GM12872 (cell line): ENCODE measurements around the gene ACY1.

Experiments
- TF ChIP-seq, protein P1 (sequence below): IDR thresholded peaks from 3 replicates; pipeline ENCODE4 v1.5.1; 2011; ENCODE audit warnings: low read depth, mild to moderate bottlenecking, low read length, moderate library complexity; ENCODE audit not compliant: insufficient read depth

Gene ACY1

DNA sequence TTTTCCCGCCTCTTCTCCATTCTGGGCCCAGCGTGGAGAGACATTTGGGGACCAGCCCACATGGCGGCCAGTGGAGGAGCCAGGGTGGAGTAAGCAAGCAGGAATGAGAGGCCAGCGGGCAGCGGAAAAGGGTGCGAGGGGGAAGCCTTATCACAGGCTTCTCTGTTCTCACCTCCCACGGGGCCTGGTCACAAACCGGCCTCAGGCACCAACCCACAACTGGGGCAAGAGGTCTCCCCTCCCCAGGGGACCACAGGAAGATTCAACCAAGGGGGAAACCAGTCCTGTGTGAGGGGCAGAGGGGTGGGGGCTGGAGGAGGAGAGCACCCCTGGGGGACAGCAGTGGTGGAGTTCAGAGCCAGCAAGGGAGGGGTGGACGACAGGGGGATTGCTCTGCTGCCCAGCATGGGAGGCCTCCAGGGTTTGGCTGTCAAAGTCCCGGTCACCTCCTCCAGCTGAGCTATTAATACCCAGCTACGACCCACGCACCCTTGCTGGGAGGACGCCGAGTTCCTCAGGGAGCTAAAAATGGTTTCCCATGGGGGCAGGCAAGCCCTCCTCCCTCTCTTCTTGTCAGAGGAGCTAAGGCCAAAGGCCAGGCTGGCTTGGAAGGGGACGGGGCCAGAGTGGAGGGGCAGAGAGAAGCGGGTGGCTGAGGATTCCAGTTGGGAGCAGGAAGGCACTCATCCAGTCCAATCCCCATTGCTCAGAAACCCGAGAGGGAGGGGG is 36.2 kb downstream of the ACY1 start:
- TF ChIP-seq, protein P1, sequence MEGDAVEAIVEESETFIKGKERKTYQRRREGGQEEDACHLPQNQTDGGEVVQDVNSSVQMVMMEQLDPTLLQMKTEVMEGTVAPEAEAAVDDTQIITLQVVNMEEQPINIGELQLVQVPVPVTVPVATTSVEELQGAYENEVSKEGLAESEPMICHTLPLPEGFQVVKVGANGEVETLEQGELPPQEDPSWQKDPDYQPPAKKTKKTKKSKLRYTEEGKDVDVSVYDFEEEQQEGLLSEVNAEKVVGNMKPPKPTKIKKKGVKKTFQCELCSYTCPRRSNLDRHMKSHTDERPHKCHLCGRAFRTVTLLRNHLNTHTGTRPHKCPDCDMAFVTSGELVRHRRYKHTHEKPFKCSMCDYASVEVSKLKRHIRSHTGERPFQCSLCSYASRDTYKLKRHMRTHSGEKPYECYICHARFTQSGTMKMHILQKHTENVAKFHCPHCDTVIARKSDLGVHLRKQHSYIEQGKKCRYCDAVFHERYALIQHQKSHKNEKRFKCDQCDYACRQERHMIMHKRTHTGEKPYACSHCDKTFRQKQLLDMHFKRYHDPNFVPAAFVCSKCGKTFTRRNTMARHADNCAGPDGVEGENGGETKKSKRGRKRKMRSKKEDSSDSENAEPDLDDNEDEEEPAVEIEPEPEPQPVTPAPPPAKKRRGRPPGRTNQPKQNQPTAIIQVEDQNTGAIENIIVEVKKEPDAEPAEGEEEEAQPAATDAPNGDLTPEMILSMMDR, result no peak

DNA sequence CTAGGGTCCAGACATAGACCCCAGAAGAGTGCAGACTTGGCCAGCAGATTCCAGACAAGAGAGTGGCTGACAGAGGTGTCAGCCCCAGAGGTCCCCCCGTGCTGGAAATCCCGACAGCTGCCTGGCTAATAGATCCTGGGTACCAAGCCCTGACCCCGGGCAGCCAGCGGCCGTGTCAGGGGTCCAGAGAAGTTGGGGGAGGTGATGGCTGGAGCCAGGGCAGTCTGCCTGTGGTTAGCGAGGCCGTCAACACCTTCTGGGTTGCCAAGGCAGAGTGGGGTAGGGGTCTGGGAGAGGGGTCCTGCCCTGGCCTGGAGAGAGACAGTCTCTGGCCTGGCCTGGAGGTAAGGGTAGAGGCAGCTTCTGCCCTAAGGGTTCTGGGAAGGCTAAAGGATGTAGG is 37.5 kb downstream of the ACY1 start:
- TF ChIP-seq, protein P1, result no peak

DNA sequence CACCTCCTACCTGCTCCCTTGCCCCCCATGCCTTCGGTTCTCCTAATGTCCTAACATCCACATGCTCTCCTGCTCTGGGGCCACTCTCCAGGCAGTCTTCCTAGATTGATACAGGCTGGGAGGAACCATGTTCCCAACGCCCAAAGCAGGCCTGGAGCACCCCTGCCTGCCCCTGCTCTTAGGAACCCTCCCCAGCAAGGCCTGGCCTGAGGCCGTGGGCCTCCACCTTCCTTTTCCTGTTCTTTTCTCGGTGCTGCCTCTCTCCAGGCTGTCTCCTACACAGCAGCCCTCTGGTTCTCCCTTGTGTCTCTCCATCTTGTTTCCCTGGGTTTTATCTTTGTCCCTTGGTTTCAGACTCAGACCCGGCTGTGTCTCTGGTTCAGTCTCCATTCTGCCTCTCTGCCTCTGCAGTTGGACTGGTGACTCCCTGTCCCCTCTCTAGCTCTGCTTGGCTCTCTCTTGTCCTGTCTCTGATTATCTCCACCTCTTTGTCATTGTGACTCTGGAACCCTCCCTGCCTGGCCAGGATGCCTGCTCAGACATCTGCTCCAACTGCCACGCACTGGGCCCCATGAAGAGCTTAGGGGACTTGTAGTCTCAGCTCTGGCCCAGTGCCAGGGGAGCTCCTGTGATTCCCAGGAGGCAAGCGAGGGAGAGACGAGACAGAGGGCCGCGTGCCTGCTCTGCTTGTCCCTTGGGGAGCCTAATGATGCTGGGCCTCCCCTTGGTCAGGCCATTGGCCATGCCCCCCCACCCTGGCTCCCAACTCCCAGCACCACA is 38.3 kb downstream of the ACY1 start:
- TF ChIP-seq, protein P1, result no peak

DNA sequence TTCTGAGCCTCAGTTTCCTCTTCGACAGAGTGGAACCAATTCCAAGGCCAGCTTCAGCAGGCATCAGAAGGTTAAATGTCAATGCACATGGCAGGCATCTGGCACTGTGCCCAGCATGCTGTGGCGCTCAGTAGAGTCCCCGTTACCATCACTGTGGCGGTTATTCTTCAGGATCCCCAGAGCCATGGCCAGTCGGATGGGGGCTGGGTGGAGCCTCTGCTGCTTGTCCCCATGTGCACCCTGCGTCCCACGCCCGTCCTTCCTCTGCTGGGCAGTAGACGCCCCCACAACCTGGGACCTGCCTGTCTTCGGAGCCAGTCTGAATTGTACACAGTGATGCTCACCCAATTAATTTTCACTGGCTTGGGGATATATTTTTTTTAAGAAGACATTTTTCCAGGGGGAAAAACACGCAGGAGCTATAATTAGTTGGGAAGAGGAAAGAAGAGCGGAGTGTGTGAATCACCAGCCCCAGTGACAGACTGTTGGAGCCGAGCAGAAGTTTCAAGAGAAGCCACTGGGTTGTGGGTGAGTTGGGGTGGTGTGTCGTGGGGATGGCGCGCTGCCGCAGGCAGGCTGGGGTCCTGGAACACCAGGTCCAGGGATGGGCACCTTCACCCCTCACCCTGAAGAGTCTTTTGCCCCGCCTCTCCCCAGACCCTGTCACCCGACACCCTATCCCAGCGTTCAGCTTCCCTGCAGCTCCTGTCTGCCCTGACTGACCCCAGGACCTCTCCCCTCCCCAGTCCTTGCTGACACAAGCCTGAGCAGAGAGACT is 39.2 kb downstream of the ACY1 start:
- TF ChIP-seq, protein P1, result no peak

DNA sequence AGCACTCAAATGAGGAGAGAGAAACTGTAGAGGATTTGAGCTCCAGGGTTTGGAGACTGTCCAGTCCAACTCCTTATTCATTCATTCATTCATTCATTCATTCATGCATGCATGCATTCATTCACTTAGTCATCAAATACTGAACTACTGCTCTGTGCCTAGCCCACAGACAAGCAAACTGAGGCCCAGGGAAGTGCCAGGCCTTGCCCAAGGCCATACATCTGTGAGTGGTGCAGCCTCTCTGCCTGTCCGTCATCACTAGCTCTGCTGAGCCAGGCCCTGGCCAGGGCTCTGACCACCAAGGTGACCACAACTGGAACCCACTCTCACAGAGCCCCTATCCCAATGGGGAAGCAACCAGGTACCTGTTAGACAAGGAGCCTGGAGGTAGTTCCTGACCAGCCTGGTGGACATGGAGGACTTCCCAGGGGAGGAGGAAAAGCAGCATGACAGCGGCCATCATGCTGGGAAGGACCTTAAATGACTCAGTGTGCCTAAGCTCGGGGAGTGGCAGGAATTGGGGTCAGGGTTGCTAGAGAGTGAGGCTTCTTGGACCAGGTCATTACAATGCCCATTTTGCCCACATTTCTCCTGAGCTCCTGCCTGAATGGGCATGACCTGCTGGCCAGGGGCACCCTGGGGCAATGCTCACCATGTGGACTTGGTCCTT is 39.9 kb downstream of the ACY1 start:
- TF ChIP-seq, protein P1, result no peak

DNA sequence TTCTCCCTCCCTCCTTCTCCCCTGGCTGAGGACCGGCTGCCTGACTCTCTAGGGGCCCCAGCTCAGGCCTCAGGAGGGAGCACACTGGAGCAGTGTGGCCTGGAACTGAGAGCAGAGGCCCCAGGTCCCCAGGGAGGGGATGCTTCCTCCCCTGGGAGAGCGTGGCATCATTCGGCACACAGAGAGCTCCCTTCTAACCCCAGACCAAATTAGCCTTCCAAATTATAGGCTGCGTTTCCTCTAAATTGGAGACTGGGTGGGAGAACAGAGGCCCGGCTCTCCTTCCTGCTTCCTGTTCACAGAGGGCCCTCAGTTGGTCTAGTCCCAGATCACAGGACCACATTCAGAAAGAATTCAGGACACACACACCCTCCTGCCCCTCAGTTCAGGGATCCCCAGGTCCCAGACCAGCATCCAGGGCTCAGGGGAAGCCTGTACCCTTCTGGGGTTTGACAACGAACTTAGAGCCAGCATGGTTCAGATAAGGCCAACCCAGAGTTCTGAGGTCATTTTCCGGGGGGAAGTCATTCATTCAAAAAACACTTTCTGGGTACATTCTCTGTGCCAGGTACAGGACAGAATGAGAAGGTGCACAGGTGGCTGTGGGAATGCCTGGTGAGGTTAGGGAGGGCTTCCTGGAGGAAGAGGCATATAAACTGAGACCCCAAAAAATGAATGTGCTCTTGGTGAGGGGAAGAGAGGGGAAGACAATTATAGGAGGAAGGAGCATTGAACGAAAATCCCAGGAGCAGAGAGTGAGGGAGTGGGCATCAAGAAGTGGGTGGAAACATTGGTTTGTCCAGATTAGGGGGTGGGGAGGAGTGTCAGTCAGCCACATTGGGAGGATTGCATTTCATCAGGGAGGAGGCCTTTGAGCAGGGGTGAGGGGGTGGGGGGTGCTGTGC is 40.8 kb downstream of the ACY1 start:
- TF ChIP-seq, protein P1, result no peak
